HCEC 1CT (cell line): ENCODE results near the gene PLCH2.

Experiments
- DNase-seq: peaks from one replicate; pipeline ENCODE4 v3.0.0-alpha.2; 2017

The PLCH2 gene

GRCh38 chr1:2480236-2480985, 4.3 kb downstream of the PLCH2 start:
- no peak for DNase-seq

GRCh38 chr1:2480986-2481364, 4.9 kb downstream of the PLCH2 start:
- no peak for DNase-seq

- DNase-seq: no peak
Observed at GRCh38 chr1:2481885-2482284, 5.8 kb downstream of the PLCH2 start.

GRCh38 chr1:2482588-2482987, 6.5 kb downstream of the PLCH2 start:
- no peak for DNase-seq

GRCh38 chr1:2483026-2483425, 6.9 kb downstream of the PLCH2 start:
- no peak for DNase-seq

- no peak for DNase-seq
Observed at GRCh38 chr1:2483970-2484369, 7.9 kb downstream of the PLCH2 start.

GRCh38 chr1:2486041-2486440, 10.0 kb downstream of the PLCH2 start:
- DNase-seq: no peak

GRCh38 chr1:2486558-2486957, 10.5 kb downstream of the PLCH2 start:
- DNase-seq: no peak

GRCh38 chr1:2488688-2489087, 12.6 kb downstream of the PLCH2 start:
- no peak for DNase-seq

- no peak for DNase-seq
Observed at GRCh38 chr1:2489615-2490014, 13.5 kb downstream of the PLCH2 start.

GRCh38 chr1:2492091-2492490, 16.0 kb downstream of the PLCH2 start:
- DNase-seq: no peak

- DNase-seq: no peak
Observed at GRCh38 chr1:2493218-2493617, 17.1 kb downstream of the PLCH2 start.

GRCh38 chr1:2493691-2494322, 17.7 kb downstream of the PLCH2 start:
- DNase-seq: no peak

GRCh38 chr1:2494323-2494693, 18.2 kb downstream of the PLCH2 start:
- peak; percentile 69 for DNase-seq

- DNase-seq: no peak
Observed at GRCh38 chr1:2495026-2495425, 18.9 kb downstream of the PLCH2 start.

GRCh38 chr1:2495546-2495945, 19.5 kb downstream of the PLCH2 start:
- no peak for DNase-seq

- DNase-seq: no peak
Observed at GRCh38 chr1:2496087-2496622, 20.1 kb downstream of the PLCH2 start.

- DNase-seq: no peak
Observed at GRCh38 chr1:2496746-2497145, 20.7 kb downstream of the PLCH2 start.

GRCh38 chr1:2497891-2498290, 21.8 kb downstream of the PLCH2 start:
- no peak for DNase-seq

- DNase-seq: no peak
Observed at GRCh38 chr1:2498648-2499047, 22.6 kb downstream of the PLCH2 start.

GRCh38 chr1:2499260-2499659, 23.2 kb downstream of the PLCH2 start:
- DNase-seq: no peak

- no peak for DNase-seq
Observed at GRCh38 chr1:2499986-2500596, 24.0 kb downstream of the PLCH2 start.

- DNase-seq: no peak
Observed at GRCh38 chr1:2501041-2501819, 25.1 kb downstream of the PLCH2 start.

- no peak for DNase-seq
Observed at GRCh38 chr1:2501820-2502119, 25.7 kb downstream of the PLCH2 start.
